Measurements from ENCODE around the gene SLC22A8.

Gene SLC22A8

DNA sequence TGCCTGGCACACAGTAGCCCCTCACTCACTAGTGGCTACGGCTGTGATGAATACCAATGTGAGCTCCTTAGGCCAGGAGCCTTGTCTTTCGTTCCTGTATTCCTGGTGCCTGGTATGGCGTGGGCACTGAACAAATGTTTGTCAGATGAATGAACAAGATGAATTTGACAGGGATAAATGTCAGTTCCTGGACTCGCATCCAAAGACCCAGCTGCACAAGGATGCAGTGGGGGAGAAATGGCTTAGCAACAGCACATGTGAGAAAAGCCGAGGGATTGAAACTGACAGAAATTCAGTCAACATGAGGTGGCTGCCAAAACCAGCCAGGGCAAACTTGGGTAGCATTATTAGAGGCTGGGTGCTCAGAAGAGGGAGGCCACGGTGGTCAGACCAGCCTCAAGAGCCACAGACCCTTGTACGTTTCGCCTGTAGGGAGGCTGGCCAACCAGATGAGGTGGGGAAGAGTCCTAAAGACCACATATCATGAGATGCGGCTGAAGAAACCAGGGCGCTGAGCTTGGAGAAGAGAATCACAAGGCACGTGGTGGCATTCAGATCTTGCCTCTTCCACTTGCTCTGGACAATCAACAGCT lies 7.7 kb upstream of the SLC22A8 start:
- Histone ChIP-seq H3K27me3 (no peaks in the 10 kb centered on the region), H3K4me3 (no peak overlapping the region), H3K9me3 (no peaks in the 10 kb centered on the region), H3K36me3 (no peaks in the 10 kb centered on the region), H3K27ac (no peak overlapping the region), H3K4me1 (no peaks in the 10 kb centered on the region)
- intact Hi-C loops (cut with DNase I; ENCODE audit: low total_unique reads) = loop anchor here (2.0 kb wide), 1 partner anchor 117 kb away; no protein-coding TSS in a partner anchor
- DNase-seq = no peak
- TF ChIP-seq, protein P1, sequence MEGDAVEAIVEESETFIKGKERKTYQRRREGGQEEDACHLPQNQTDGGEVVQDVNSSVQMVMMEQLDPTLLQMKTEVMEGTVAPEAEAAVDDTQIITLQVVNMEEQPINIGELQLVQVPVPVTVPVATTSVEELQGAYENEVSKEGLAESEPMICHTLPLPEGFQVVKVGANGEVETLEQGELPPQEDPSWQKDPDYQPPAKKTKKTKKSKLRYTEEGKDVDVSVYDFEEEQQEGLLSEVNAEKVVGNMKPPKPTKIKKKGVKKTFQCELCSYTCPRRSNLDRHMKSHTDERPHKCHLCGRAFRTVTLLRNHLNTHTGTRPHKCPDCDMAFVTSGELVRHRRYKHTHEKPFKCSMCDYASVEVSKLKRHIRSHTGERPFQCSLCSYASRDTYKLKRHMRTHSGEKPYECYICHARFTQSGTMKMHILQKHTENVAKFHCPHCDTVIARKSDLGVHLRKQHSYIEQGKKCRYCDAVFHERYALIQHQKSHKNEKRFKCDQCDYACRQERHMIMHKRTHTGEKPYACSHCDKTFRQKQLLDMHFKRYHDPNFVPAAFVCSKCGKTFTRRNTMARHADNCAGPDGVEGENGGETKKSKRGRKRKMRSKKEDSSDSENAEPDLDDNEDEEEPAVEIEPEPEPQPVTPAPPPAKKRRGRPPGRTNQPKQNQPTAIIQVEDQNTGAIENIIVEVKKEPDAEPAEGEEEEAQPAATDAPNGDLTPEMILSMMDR (IDR thresholded peaks at IDR 0.05) = no peak

DNA sequence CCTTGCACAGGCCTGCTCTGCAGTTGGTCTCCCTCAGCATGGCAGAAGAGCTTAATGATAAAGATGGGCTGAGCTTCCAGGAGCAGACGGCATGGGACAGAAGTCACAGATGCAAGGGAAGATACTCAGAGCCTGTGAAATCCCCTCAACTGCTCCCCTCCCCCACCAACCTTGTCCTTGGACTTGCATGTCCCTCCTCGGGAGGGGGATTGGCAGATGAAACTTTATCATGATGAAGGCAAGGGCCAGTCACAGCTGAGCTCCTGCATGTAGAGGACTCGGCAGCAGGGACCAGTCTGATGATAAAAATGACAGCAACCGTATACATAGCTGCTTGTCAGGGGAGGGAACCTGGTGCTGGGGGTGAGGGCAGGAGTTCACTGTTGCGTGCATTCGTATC lies 6.8 kb upstream of the SLC22A8 start:
- intact Hi-C loops (cut with DNase I; ENCODE audit: low total_unique reads) = loop anchor here (2.0 kb wide), 1 partner anchor 116 kb away; no protein-coding TSS in a partner anchor
- no peak overlapping the region for H3K4me3 ChIP-seq
- H3K4me1 ChIP-seq = peaks cover 0 to 1% (median 0%) of the 10 kb centered on the region in 4 donors
- no peaks in the 10 kb centered on the region for H3K9me3 ChIP-seq
- no peaks in the 10 kb centered on the region for H3K27me3 ChIP-seq
- no peak overlapping the region for H3K27ac ChIP-seq
- TF ChIP-seq, protein P1 (IDR thresholded peaks at IDR 0.05) = no peak
- H3K36me3 ChIP-seq = no peaks in the 10 kb centered on the region
- no peak for DNase-seq

- TF ChIP-seq, protein P1 (IDR thresholded peaks at IDR 0.05) = no peak
- intact Hi-C loops (cut with DNase I; ENCODE audit: low total_unique reads) = no loop called here
- Histone ChIP-seq H3K27me3 (peaks cover 0 to 10% of the 10 kb centered on the region in 2 donors), H3K4me1 (peaks cover 0 to 4% (median 0%) of the 10 kb centered on the region in 4 donors), H3K9me3 (no peaks in the 10 kb centered on the region), H3K36me3 (no peaks in the 10 kb centered on the region), H3K27ac (no peak overlapping the region), H3K4me3 (no peak overlapping the region)
- no peak for DNase-seq
Measured at GRCh38 chr11:63020671-63021291, 5.1 kb upstream of the SLC22A8 start.

DNA sequence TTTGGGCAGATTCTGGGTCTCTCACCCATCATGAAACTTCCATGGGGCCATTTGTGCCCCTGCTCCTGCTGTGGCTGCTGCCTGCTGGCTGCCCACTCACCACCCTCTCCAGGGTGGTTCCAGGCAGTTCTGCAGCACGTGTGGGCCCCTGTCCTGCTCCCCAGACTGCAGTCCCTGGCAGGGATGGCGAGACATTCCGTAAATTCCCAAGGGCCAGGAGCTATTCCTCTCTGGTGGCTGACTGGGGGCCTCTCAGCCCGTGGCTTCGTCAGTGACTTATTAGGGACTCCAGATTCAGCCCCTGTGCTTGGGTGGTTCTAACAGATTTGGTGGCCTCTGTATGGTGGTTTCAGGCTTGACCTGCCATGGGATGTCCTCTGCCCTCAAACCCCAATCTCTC lies 3.9 kb upstream of the SLC22A8 start:
- Histone ChIP-seq H3K36me3 (no peaks in the 10 kb centered on the region), H3K9me3 (no peaks in the 10 kb centered on the region)

GRCh38 chr11:63017306-63017974 lies 1.8 kb upstream of the SLC22A8 start:
- intact Hi-C loops (cut with DNase I; ENCODE audit: low total_unique reads) = no loop called here
- H3K4me1 ChIP-seq = peaks cover 0 to 4% (median 0%) of the 10 kb centered on the region in 4 donors
- H3K4me3 ChIP-seq = no peak overlapping the region
- no peaks in the 10 kb centered on the region for H3K36me3 ChIP-seq
- peaks cover 0 to 15% of the 10 kb centered on the region in 2 donors for H3K27me3 ChIP-seq
- no peak overlapping the region for H3K27ac ChIP-seq
- H3K9me3 ChIP-seq = no peaks in the 10 kb centered on the region
- no peak for DNase-seq
- TF ChIP-seq, protein P1 (IDR thresholded peaks at IDR 0.05) = no peak

More for the DNA sequence above, 3.9 kb upstream of the SLC22A8 start:
- TF ChIP-seq, protein P1 (IDR thresholded peaks at IDR 0.05) = no peak
- no peak for DNase-seq
- Histone ChIP-seq H3K4me1 (peaks cover 0 to 4% (median 0%) of the 10 kb centered on the region in 4 donors), H3K4me3 (no peak overlapping the region), H3K27me3 (peaks cover 0 to 15% of the 10 kb centered on the region in 2 donors), H3K27ac (no peak overlapping the region)
- intact Hi-C loops (cut with DNase I; ENCODE audit: low total_unique reads) = no loop called here
